ENCODE results near the gene PEBP1.

DNA sequence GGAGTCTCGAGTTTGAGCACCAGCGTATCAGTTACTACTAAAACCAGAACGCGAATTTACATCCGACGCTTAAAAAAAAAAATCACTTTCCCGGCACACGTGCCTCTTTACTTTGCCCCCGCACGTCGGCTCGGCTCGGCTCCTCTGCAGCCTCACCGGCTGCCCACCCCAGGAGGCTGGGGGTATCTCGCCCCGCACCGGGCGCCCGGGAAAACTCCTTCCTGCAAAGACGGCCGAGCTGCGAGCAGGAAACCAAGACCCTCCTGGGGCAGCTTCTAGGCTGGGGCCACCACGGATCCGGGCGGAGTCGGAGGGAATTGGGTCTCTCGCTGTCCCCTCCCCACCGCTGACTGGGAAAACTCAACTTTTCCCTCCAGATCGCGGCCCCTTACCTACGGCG lies 32.7 kb upstream of the PEBP1 start:
- no peak for TF ChIP-seq ZSCAN30 (tag by site-specific recombination; IDR thresholded peaks at IDR 0.05)
- TF ChIP-seq, protein P1, sequence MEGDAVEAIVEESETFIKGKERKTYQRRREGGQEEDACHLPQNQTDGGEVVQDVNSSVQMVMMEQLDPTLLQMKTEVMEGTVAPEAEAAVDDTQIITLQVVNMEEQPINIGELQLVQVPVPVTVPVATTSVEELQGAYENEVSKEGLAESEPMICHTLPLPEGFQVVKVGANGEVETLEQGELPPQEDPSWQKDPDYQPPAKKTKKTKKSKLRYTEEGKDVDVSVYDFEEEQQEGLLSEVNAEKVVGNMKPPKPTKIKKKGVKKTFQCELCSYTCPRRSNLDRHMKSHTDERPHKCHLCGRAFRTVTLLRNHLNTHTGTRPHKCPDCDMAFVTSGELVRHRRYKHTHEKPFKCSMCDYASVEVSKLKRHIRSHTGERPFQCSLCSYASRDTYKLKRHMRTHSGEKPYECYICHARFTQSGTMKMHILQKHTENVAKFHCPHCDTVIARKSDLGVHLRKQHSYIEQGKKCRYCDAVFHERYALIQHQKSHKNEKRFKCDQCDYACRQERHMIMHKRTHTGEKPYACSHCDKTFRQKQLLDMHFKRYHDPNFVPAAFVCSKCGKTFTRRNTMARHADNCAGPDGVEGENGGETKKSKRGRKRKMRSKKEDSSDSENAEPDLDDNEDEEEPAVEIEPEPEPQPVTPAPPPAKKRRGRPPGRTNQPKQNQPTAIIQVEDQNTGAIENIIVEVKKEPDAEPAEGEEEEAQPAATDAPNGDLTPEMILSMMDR (tag by site-specific recombination; IDR thresholded peaks at IDR 0.05), result no peak
- TF ChIP-seq ZBTB48 (tag by site-specific recombination; IDR thresholded peaks at IDR 0.05), result peak; percentile 49; the same call in 1 of the 2 replicates
- TF ChIP-seq ZNF354C (tag by site-specific recombination; IDR thresholded peaks at IDR 0.05; ENCODE audit: borderline replicate concordance, low read depth), result no peak
